22Rv1 (cell line): Measurements from ENCODE around the gene PMS2.

Experiments
- H3K27ac ChIP-seq: fragments of 450-650 bp; 2 replicates; pipeline ENCODE4 v1.5.1; 2017
- CTCF ChIP-seq: fragments of 450-650 bp; IDR thresholded peaks from 2 replicates; pipeline ENCODE4 v1.5.1; 2017; ENCODE audit warnings: mild to moderate bottlenecking
- ZFX ChIP-seq: fragments of 450-650 bp; IDR thresholded peaks from 2 replicates; pipeline ENCODE4 v1.6.1; 2017; ENCODE audit warnings: antibody characterized with exemption, borderline replicate concordance

PMS2 gene

GRCh38 chr7:6026820-6027311 lies 18.0 kb upstream of the PMS2 start:
- no peak for TF ChIP-seq CTCF
- H3K27ac ChIP-seq, result peak overlapping the region; percentile 8; the same call in 1 of the 2 replicates

- H3K27ac ChIP-seq, result peak overlapping the region; percentile 8; the same call in 1 of the 2 replicates
- TF ChIP-seq CTCF, result peak; percentile 62
- TF ChIP-seq ZFX, result no peak
Measured at GRCh38 chr7:6026011-6026819, 17.4 kb upstream of the PMS2 start.

GRCh38 chr7:6023974-6024435 lies 15.2 kb upstream of the PMS2 start:
- H3K27ac ChIP-seq, result peak overlapping the region; percentile 21; the same call in 1 of the 2 replicates
- no peak for TF ChIP-seq CTCF
- no peak for TF ChIP-seq ZFX

GRCh38 chr7:6022707-6023106 lies 13.9 kb upstream of the PMS2 start:
- H3K27ac ChIP-seq, result peak overlapping the region; percentile 21; the same call in 1 of the 2 replicates
- TF ChIP-seq ZFX (no peak), CTCF (no peak)

- peak overlapping the region; percentile 28; the same call in 1 of the 2 replicates for H3K27ac ChIP-seq
- no peak for TF ChIP-seq ZFX
- no peak for TF ChIP-seq CTCF
Measured at GRCh38 chr7:6020371-6021286, 11.8 kb upstream of the PMS2 start.

- TF ChIP-seq ZFX (no peak), CTCF (no peak)
- peak overlapping the region; percentile 67 for H3K27ac ChIP-seq
Measured at GRCh38 chr7:6016653-6016966, 7.8 kb upstream of the PMS2 start.
